22Rv1 (cell line): ENCODE results near the gene ATP1A1.

Source experiments
- ZFX ChIP-seq: fragments of 450-650 bp; IDR thresholded peaks from 2 replicates; pipeline ENCODE4 v1.6.1; 2017; ENCODE audit warnings: antibody characterized with exemption, borderline replicate concordance
- TF ChIP-seq, protein P1 (sequence below): fragments of 450-650 bp; IDR thresholded peaks from 2 replicates; pipeline ENCODE4 v1.5.1; 2017; ENCODE audit warnings: mild to moderate bottlenecking

DNA sequence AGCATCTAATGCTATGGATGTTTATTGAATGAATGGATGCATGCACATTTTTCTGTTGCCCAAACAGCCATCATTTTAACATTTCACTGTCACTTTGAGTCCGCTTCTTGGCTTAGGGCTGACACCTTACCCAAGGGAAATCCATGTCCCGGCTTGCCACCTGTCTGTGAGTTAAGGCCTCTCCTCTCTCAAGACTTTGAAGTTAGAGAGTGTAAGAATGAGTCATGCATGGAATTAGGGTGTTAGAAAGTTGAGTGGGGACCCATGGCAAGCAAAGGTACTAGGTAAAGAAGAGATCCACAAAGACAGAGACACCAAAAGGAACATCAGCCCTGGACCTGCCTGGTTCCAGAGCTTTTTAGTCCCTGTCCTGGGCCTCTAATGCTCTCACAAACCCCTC lies 35.1 kb downstream of the ATP1A1 start:
- TF ChIP-seq, protein P1, sequence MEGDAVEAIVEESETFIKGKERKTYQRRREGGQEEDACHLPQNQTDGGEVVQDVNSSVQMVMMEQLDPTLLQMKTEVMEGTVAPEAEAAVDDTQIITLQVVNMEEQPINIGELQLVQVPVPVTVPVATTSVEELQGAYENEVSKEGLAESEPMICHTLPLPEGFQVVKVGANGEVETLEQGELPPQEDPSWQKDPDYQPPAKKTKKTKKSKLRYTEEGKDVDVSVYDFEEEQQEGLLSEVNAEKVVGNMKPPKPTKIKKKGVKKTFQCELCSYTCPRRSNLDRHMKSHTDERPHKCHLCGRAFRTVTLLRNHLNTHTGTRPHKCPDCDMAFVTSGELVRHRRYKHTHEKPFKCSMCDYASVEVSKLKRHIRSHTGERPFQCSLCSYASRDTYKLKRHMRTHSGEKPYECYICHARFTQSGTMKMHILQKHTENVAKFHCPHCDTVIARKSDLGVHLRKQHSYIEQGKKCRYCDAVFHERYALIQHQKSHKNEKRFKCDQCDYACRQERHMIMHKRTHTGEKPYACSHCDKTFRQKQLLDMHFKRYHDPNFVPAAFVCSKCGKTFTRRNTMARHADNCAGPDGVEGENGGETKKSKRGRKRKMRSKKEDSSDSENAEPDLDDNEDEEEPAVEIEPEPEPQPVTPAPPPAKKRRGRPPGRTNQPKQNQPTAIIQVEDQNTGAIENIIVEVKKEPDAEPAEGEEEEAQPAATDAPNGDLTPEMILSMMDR, result no peak
- TF ChIP-seq ZFX, result no peak
